HUES6 (cell line): ENCODE measurements around the gene INTS3.

Experiments used
- H3K27ac ChIP-seq: 2 replicates; pipeline ENCODE4 v1.7.0; 2013; ENCODE audit warnings: low read depth, mild to moderate bottlenecking, low read length, inconsistent platforms
- H3K27me3 ChIP-seq: 2 replicates; pipeline ENCODE4 v1.6.1; 2013; ENCODE audit warnings: low read length; ENCODE audit not compliant: control insufficient read depth, insufficient read depth
- H3K36me3 ChIP-seq: 2 replicates; pipeline ENCODE4 v1.6.1; 2013; ENCODE audit warnings: low read length; ENCODE audit not compliant: control insufficient read depth, insufficient read depth
- H3K4me1 ChIP-seq: 2 replicates; pipeline ENCODE4 v1.6.1; 2013; ENCODE audit warnings: low read length; ENCODE audit not compliant: control insufficient read depth, insufficient read depth
- H3K4me3 ChIP-seq: 2 replicates; pipeline ENCODE4 v1.5.1; 2013; ENCODE audit warnings: low read depth, low read length
- H3K9ac ChIP-seq: one replicate; pipeline ENCODE4 v1.6.1; 2013; ENCODE audit warnings: mild to moderate bottlenecking, low read length
- H3K9me3 ChIP-seq: 2 replicates; pipeline ENCODE4 v1.6.1; 2013; ENCODE audit warnings: low read depth, low read length; ENCODE audit not compliant: control insufficient read depth, insufficient read depth

Gene INTS3

GRCh38 chr1:153794624-153795329, 66.9 kb downstream of the INTS3 start:
- Histone ChIP-seq H3K4me3 (no peak overlapping the region), H3K9ac (no peak overlapping the region), H3K27me3 (no peaks in the 10 kb centered on the region), H3K9me3 (no peaks in the 10 kb centered on the region), H3K27ac (no peak overlapping the region), H3K36me3 (0 out of 2 replicates have a peak, but pooled peaks cover 2% of the 10 kb centered on the region), H3K4me1 (peaks cover 34% of the 10 kb centered on the region)

GRCh38 chr1:153795330-153795837, 67.5 kb downstream of the INTS3 start:
- Histone ChIP-seq H3K27me3 (no peaks in the 10 kb centered on the region), H3K27ac (no peak overlapping the region), H3K4me1 (peaks cover 33% of the 10 kb centered on the region), H3K9me3 (no peaks in the 10 kb centered on the region), H3K9ac (no peak overlapping the region), H3K4me3 (no peak overlapping the region), H3K36me3 (0 out of 2 replicates have a peak, but pooled peaks cover 4% of the 10 kb centered on the region)

- Histone ChIP-seq H3K27me3 (no peaks in the 10 kb centered on the region), H3K9me3 (no peaks in the 10 kb centered on the region), H3K4me3 (no peak overlapping the region), H3K36me3 (0 out of 2 replicates have a peak, but pooled peaks cover 4% of the 10 kb centered on the region), H3K9ac (no peak overlapping the region), H3K27ac (no peak overlapping the region), H3K4me1 (peaks cover 33% of the 10 kb centered on the region)
Measured at GRCh38 chr1:153795934-153796785, 68.3 kb downstream of the INTS3 start.

GRCh38 chr1:153796786-153797659, 69.2 kb downstream of the INTS3 start:
- Histone ChIP-seq H3K27ac (no peak overlapping the region), H3K36me3 (0 out of 2 replicates have a peak, but pooled peaks cover 4% of the 10 kb centered on the region), H3K4me3 (no peak overlapping the region), H3K9me3 (no peaks in the 10 kb centered on the region), H3K9ac (no peak overlapping the region), H3K27me3 (no peaks in the 10 kb centered on the region), H3K4me1 (peaks cover 29% of the 10 kb centered on the region)

GRCh38 chr1:153798468-153798780, 70.6 kb downstream of the INTS3 start:
- peaks cover 4% of the 10 kb centered on the region; the same call in 1 of the 2 replicates for H3K36me3 ChIP-seq
- H3K9ac ChIP-seq, result no peak overlapping the region
- no peaks in the 10 kb centered on the region for H3K9me3 ChIP-seq
- H3K4me1 ChIP-seq, result peaks cover 23% of the 10 kb centered on the region
- no peak overlapping the region for H3K4me3 ChIP-seq
- H3K27me3 ChIP-seq, result no peaks in the 10 kb centered on the region
- no peak overlapping the region for H3K27ac ChIP-seq

GRCh38 chr1:153799016-153799415, 71.2 kb downstream of the INTS3 start:
- no peak overlapping the region for H3K4me3 ChIP-seq

GRCh38 chr1:153799566-153800465, 72.0 kb downstream of the INTS3 start:
- Histone ChIP-seq H3K9ac (no peak overlapping the region), H3K36me3 (peaks cover 4% of the 10 kb centered on the region; the same call in 1 of the 2 replicates), H3K27me3 (no peaks in the 10 kb centered on the region), H3K27ac (no peak overlapping the region), H3K4me1 (peaks cover 11% of the 10 kb centered on the region), H3K4me3 (no peak overlapping the region), H3K9me3 (no peaks in the 10 kb centered on the region)

More at GRCh38 chr1:153799016-153799415, 71.2 kb downstream of the INTS3 start:
- Histone ChIP-seq H3K27ac (no peak overlapping the region), H3K4me1 (peaks cover 19% of the 10 kb centered on the region), H3K36me3 (peaks cover 4% of the 10 kb centered on the region; the same call in 1 of the 2 replicates), H3K9me3 (no peaks in the 10 kb centered on the region), H3K9ac (no peak overlapping the region), H3K27me3 (no peaks in the 10 kb centered on the region)

- H3K36me3 ChIP-seq, result peaks cover 4% of the 10 kb centered on the region; the same call in 1 of the 2 replicates
- H3K4me1 ChIP-seq, result peaks cover 4% of the 10 kb centered on the region; the same call in 1 of the 2 replicates
- H3K9me3 ChIP-seq, result no peaks in the 10 kb centered on the region
- no peak overlapping the region for H3K4me3 ChIP-seq
- H3K27me3 ChIP-seq, result no peaks in the 10 kb centered on the region
- H3K9ac ChIP-seq, result no peak overlapping the region
- H3K27ac ChIP-seq, result no peak overlapping the region
Measured at GRCh38 chr1:153800516-153800915, 72.7 kb downstream of the INTS3 start.

- H3K4me3 ChIP-seq, result no peak overlapping the region
- H3K27me3 ChIP-seq, result no peaks in the 10 kb centered on the region
- no peak overlapping the region for H3K9ac ChIP-seq
- H3K27ac ChIP-seq, result no peak overlapping the region
- 0 out of 2 replicates have a peak, but pooled peaks cover 4% of the 10 kb centered on the region for H3K4me1 ChIP-seq
- H3K9me3 ChIP-seq, result no peaks in the 10 kb centered on the region
- peaks cover 4% of the 10 kb centered on the region; the same call in 1 of the 2 replicates for H3K36me3 ChIP-seq
Measured at GRCh38 chr1:153801028-153801625, 73.3 kb downstream of the INTS3 start.
